GM12801 (cell line): ENCODE measurements around the gene TCF7L1.

ENCODE experiments used
- CTCF ChIP-seq: IDR thresholded peaks from one replicate; pipeline ENCODE4 v1.5.1; 2011; ENCODE audit warnings: control low read depth; ENCODE audit not compliant: insufficient read length; ENCODE audit errors: extremely low read depth

The TCF7L1 gene

DNA sequence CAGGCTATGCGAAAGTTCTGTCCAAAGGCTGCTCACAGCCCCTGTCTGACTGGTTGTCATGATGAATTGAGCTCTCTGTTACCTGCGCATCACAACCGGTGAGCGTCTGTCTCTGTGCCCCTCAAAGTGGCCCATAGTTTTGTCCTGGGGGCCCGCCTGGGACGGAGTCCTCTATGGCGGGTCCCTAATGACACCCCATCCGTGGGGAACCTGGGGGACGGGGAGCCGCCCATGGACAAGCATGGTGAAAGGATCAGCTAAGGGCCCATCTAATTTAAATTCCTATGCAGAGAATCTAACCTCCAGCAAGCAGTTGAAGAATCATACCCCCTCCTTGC is 221.8 kb downstream of the TCF7L1 start:
- no peak for TF ChIP-seq CTCF

GRCh38 chr2:85355521-85355920 is 222.3 kb downstream of the TCF7L1 start:
- no peak for TF ChIP-seq CTCF

DNA sequence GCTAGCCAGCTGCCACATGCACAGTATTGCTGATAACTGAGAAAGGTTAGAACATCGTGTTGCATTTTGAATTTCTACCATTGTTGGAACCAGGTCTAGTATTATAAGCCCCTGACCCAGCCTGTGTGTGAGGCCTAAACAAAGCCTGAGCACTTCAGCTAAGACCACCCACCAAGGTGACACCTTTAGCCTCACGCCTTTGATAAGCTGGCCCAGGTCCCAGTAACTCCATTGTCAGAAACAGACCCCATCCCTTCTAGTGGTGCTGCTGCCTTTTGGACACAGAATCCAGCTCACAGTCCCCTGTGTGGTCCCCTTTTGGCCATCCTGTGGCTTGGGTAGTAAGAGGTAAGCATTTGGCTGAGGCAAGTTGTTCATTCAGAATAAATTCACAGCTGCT is 223.0 kb downstream of the TCF7L1 start:
- no peak for TF ChIP-seq CTCF

- TF ChIP-seq CTCF: no peak
These were observed 224.5 kb downstream of the TCF7L1 start for GRCh38 chr2:85357736-85358135.
